H9 (cell line): Measurements from ENCODE around the gene DBNDD2. TPM values are rescaled to one million over a fixed set of nuclear protein-coding genes. Genes with fewer than 3 reads are reported as not detected.

Experiments
- DNase-seq: peaks from one replicate; pipeline ENCODE4 v3.0.0-alpha.2; 2017
- H2AFZ ChIP-seq: one replicate; pipeline ENCODE4 v1.6.1; 2013; ENCODE audit warnings: mild to moderate bottlenecking, low read length, control low read depth, moderate library complexity
- H2AK5ac ChIP-seq: 2 replicates; pipeline ENCODE4 v1.6.1; 2013; ENCODE audit warnings: low read length, control low read depth, mixed read lengths; ENCODE audit not compliant: insufficient read length
- H2BK120ac ChIP-seq: one replicate; pipeline ENCODE4 v1.6.1; 2013; ENCODE audit warnings: low read depth, mild to moderate bottlenecking, low read length, control low read depth, inconsistent platforms; ENCODE audit not compliant: poor library complexity, severe bottlenecking
- H2BK12ac ChIP-seq: 2 replicates; pipeline ENCODE4 v1.6.1; 2013; ENCODE audit warnings: low read length, control low read depth, mixed read lengths, low read depth; ENCODE audit not compliant: insufficient read length
- H2BK15ac ChIP-seq: 2 replicates; pipeline ENCODE4 v1.6.1; 2013; ENCODE audit warnings: low read depth, low read length, control low read depth
- H2BK20ac ChIP-seq: one replicate; pipeline ENCODE4 v1.6.1; 2013; ENCODE audit warnings: low read depth, mild to moderate bottlenecking, low read length, control low read depth, inconsistent platforms; ENCODE audit not compliant: poor library complexity, severe bottlenecking
- H2BK5ac ChIP-seq: 2 replicates; pipeline ENCODE4 v1.6.1; 2013; ENCODE audit warnings: low read length, control low read depth, mixed read lengths; ENCODE audit not compliant: insufficient read length
- H3K14ac ChIP-seq: 2 replicates; pipeline ENCODE4 v1.6.1; 2013; ENCODE audit warnings: low read length, control low read depth; ENCODE audit not compliant: insufficient read depth
- H3K18ac ChIP-seq: 2 replicates; pipeline ENCODE4 v1.6.1; 2013; ENCODE audit warnings: low read depth, mild to moderate bottlenecking, mixed read lengths, low read length, control low read depth; ENCODE audit not compliant: insufficient read length
- H3K23ac ChIP-seq: 2 replicates; pipeline ENCODE4 v1.6.1; 2013; ENCODE audit warnings: low read length, control low read depth, mixed read lengths, low read depth; ENCODE audit not compliant: insufficient read length
- H3K23me2 ChIP-seq: 2 replicates; pipeline ENCODE4 v1.6.1; 2013; ENCODE audit warnings: low read depth, mild to moderate bottlenecking, mixed read lengths, low read length, control low read depth; ENCODE audit not compliant: insufficient read length, poor library complexity, severe bottlenecking
- H3K27ac ChIP-seq: 2 replicates; pipeline ENCODE4 v1.5.1; 2013; ENCODE audit warnings: low read length, control low read depth, mixed read lengths, low read depth; ENCODE audit not compliant: insufficient read length
- H3K27me3 ChIP-seq: 2 replicates; pipeline ENCODE4 v1.6.1; 2013; ENCODE audit warnings: low read length, control low read depth, inconsistent platforms; ENCODE audit not compliant: insufficient read depth
- H3K4ac ChIP-seq: 2 replicates; pipeline ENCODE4 v1.6.1; 2013; ENCODE audit warnings: low read depth, mild to moderate bottlenecking, control low read depth, inconsistent platforms, low read length, moderate library complexity
- H3K4me1 ChIP-seq: 2 replicates; pipeline ENCODE4 v1.6.1; 2013; ENCODE audit warnings: low read length, control low read depth, inconsistent platforms; ENCODE audit not compliant: insufficient read depth
- H3K4me2 ChIP-seq: 2 replicates; pipeline ENCODE4 v1.6.1; 2013; ENCODE audit warnings: low read length, control low read depth, mixed read lengths; ENCODE audit not compliant: insufficient read length, insufficient read depth
- H3K56ac ChIP-seq: 2 replicates; pipeline ENCODE4 v1.6.1; 2013; ENCODE audit warnings: low read depth, mild to moderate bottlenecking, mixed read lengths, low read length, control low read depth; ENCODE audit not compliant: insufficient read length
- H3K79me1 ChIP-seq: 2 replicates; pipeline ENCODE4 v1.6.1; 2013; ENCODE audit warnings: low read depth, mild to moderate bottlenecking, moderate library complexity, low read length, control low read depth, inconsistent platforms; ENCODE audit not compliant: insufficient read depth, poor library complexity, severe bottlenecking
- H3K79me2 ChIP-seq: 2 replicates; pipeline ENCODE4 v1.6.1; 2013; ENCODE audit warnings: low read length, control low read depth, inconsistent platforms; ENCODE audit not compliant: insufficient read depth
- H3K9ac ChIP-seq: 2 replicates; pipeline ENCODE4 v1.6.1; 2013; ENCODE audit warnings: low read length, control low read depth, mixed read lengths; ENCODE audit not compliant: insufficient read length; ENCODE audit errors: extremely low read depth
- H3K9me3 ChIP-seq: one replicate; pipeline ENCODE4 v1.6.1; 2013; ENCODE audit warnings: low read depth, low read length, inconsistent platforms; ENCODE audit not compliant: control insufficient read depth
- H3T11ph ChIP-seq: one replicate; pipeline ENCODE4 v1.6.1; 2013; ENCODE audit warnings: mild to moderate bottlenecking, low read length, control low read depth, inconsistent platforms
- H4K20me1 ChIP-seq: one replicate; pipeline ENCODE4 v1.6.1; 2013; ENCODE audit not compliant: control insufficient read depth, insufficient read length, insufficient read depth
- H4K5ac ChIP-seq: 2 replicates; pipeline ENCODE4 v1.6.1; 2013; ENCODE audit warnings: low read depth, mild to moderate bottlenecking, mixed read lengths, low read length, control low read depth; ENCODE audit not compliant: insufficient read length
- H4K8ac ChIP-seq: replicated peaks from 2 replicates; pipeline ENCODE4 v1.6.1; 2013; ENCODE audit warnings: low read length, control low read depth, mixed read lengths, low read depth; ENCODE audit not compliant: insufficient read length
- H4K91ac ChIP-seq: 2 replicates; pipeline ENCODE4 v1.6.1; 2013; ENCODE audit warnings: low read depth, mild to moderate bottlenecking, moderate library complexity, mixed read lengths, low read length, control low read depth; ENCODE audit not compliant: insufficient read length
- H3K27ac Mint-ChIP-seq, 3 experiments: 2 replicates in 2 of 3; 3 replicates in 1 of 3; pipeline ENCODE4 v1.8.0; 2020 to 2021; ENCODE audit warnings: mixed read lengths in 3 of 3, mild to moderate bottlenecking in 1 of 3, moderate library complexity in 1 of 3
- H3K27me3 Mint-ChIP-seq: 2 replicates; pipeline ENCODE4 v1.8.0; 2021; ENCODE audit warnings: low read depth, mild to moderate bottlenecking, moderate library complexity, mixed read lengths
- H3K36me3 Mint-ChIP-seq, 3 experiments: 2 replicates in 2 of 3; 3 replicates in 1 of 3; pipeline ENCODE4 v1.8.0; 2020 to 2021; ENCODE audit warnings: low read depth in 3 of 3, mixed read lengths in 3 of 3; ENCODE audit not compliant: insufficient read depth in 1 of 3
- H3K4me1 Mint-ChIP-seq, 2 experiments: 2 replicates each; pipeline ENCODE4 v1.8.0; 2020; ENCODE audit warnings: mixed read lengths in 2 of 2
- H3K4me3 Mint-ChIP-seq, 2 experiments: 2 replicates in 1 of 2; 3 replicates in 1 of 2; pipeline ENCODE4 v1.8.0; 2020 to 2021; ENCODE audit warnings: mild to moderate bottlenecking in 2 of 2, mixed read lengths in 2 of 2, moderate library complexity in 1 of 2
- H3K9me3 Mint-ChIP-seq, 2 experiments: 2 replicates in 1 of 2; 3 replicates in 1 of 2; pipeline ENCODE4 v1.8.0; 2020; ENCODE audit warnings: mild to moderate bottlenecking in 2 of 2, mixed read lengths in 2 of 2, moderate library complexity in 1 of 2
- CTCF ChIP-seq: fragments of 200-600 bp; sonication (generic); conservative IDR thresholded peaks from 3 replicates; pipeline ENCODE4 v1.8.0; 2021; ENCODE audit warnings: antibody characterized with exemption, mild to moderate bottlenecking
- WGBS: extraction: QIAGEN DNeasy Blood & Tissue Kit; methylation state at CpG from one replicate; pipeline ENCODE4 v1.1.7; 2013; ENCODE audit warnings: missing lambda C conversion rate, low lambda C conversion rate, mixed read lengths; ENCODE audit not compliant: insufficient read length; ENCODE audit errors: extremely low coverage; 5-methylcytosine and 5-hydroxymethylcytosine counted together
- total RNA-seq: library from RNA; stranded (reverse); gene quantifications from 2 replicates; pipeline ENCODE4 v1.2.1, GENCODE V29; 2021

The DBNDD2 gene
- total RNA-seq, 1 experiment from 2014 or later: 39.1 TPM

- H3K27me3 Mint-ChIP-seq: peaks cover 1% of the 10 kb centered on the region; the same call in 1 of the 2 replicates
- Histone ChIP-seq H3T11ph (no peak overlapping the region), H4K5ac (no peak overlapping the region), H3K18ac (no peak overlapping the region), H4K8ac (no peak overlapping the region), H2BK15ac (no peak overlapping the region), H3K14ac (no peak overlapping the region), H3K27me3 (no peaks in the 10 kb centered on the region), H3K23me2 (no peaks in the 10 kb centered on the region), H3K79me1 (no peaks in the 10 kb centered on the region), H2AFZ (no peak overlapping the region), H2BK20ac (no peak overlapping the region), H2BK12ac (no peak overlapping the region), H2BK120ac (no peak overlapping the region), H3K23ac (no peak overlapping the region), H3K9ac (no peak overlapping the region), H3K27ac (no peak overlapping the region), H4K20me1 (no peaks in the 10 kb centered on the region), H3K56ac (no peak overlapping the region), H3K4me2 (no peak overlapping the region), H4K91ac (no peak overlapping the region), H2AK5ac (no peak overlapping the region), H3K4me1 (no peaks in the 10 kb centered on the region), H3K79me2 (no peaks in the 10 kb centered on the region), H3K9me3 (no peaks in the 10 kb centered on the region), H2BK5ac (no peak overlapping the region), H3K4ac (no peak overlapping the region)
- H3K9me3 Mint-ChIP-seq: no peaks in the 10 kb centered on the region
- no peaks in the 10 kb centered on the region for H3K36me3 Mint-ChIP-seq
- H3K27ac Mint-ChIP-seq: no peak overlapping the region
- no peaks in the 10 kb centered on the region for H3K4me1 Mint-ChIP-seq
- WGBS: no CpG with 5 or more reads among the region's 1 CpG
- no peak for DNase-seq
- TF ChIP-seq CTCF: no peak
- no peak overlapping the region for H3K4me3 Mint-ChIP-seq
Measured at GRCh38 chr20:45387274-45387673, 20.8 kb upstream of the DBNDD2 start.
